Activated CD4-positive, alpha-beta T cell treated with anti-CD3 and anti-CD28 coated beads for 36 hours (primary cell): ENCODE measurements around the gene RALGPS1. TPM values are rescaled to one million over a fixed set of nuclear protein-coding genes. Genes with fewer than 3 reads are reported as not detected.

Source experiments
- ATAC-seq: fragments of 200-7000 bp; cut with Tn5 transposase; one replicate; pipeline ENCODE4 v1.10.0; 2021; ENCODE audit warnings: mild to moderate bottlenecking, moderate library complexity
- CTCF ChIA-PET: fragments of 350-600 bp; sonication (Branson Sonifier 250); formaldehyde crosslinking; loops from one replicate; lab custom pipeline; 2021; ENCODE audit warnings: antibody characterized with exemption; lab: Charles Lee
- POLR2A ChIA-PET: fragments of 350-600 bp; sonication (Branson Sonifier 250); formaldehyde crosslinking; loops from one replicate; lab custom pipeline; 2021; ENCODE audit warnings: antibody characterized with exemption, inconsistent platforms; lab: Charles Lee
- DNase-seq: peaks from one replicate; pipeline ENCODE4 v3.0.0-alpha.2; 2020
- H3K27ac Mint-ChIP-seq: one replicate; pipeline ENCODE4 v1.8.0; 2021; ENCODE audit warnings: mixed read lengths
- H3K27me3 Mint-ChIP-seq: one replicate; pipeline ENCODE4 v1.8.0; 2021; ENCODE audit warnings: mixed read lengths
- H3K36me3 Mint-ChIP-seq: one replicate; pipeline ENCODE4 v1.8.0; 2021; ENCODE audit warnings: low read depth, mixed read lengths
- H3K4me1 Mint-ChIP-seq: one replicate; pipeline ENCODE4 v1.8.0; 2021; ENCODE audit warnings: mixed read lengths
- H3K4me3 Mint-ChIP-seq: one replicate; pipeline ENCODE4 v1.8.0; 2021; ENCODE audit warnings: mild to moderate bottlenecking, moderate library complexity, mixed read lengths
- H3K9me3 Mint-ChIP-seq: one replicate; pipeline ENCODE4 v1.8.0; 2021; ENCODE audit warnings: low read depth, mixed read lengths
- intact Hi-C, 2 experiments: fragments of 100-400 bp; cut with DNase I in 1 of 2; cut with micrococcal nuclease in 1 of 2; formaldehyde crosslinking; loops; one replicate each; pipeline versions ENCODE4 v1.14.2 to v1.15.1; 2022 to 2024; cut with DNase I, micrococcal nuclease
- total RNA-seq, 2 experiments: library from RNA; stranded (reverse); gene quantifications; one replicate each; pipeline ENCODE4 v1.2.3, GENCODE V29; 2021

The RALGPS1 gene
- total RNA-seq, 2 experiments from 2014 or later = 1.2 to 2.2 TPM

GRCh38 chr9:127137640-127138360 is 223.2 kb downstream of the RALGPS1 start:
- Mint-ChIP-seq H3K27ac (no peak overlapping the region), H3K4me1 (no peaks in the 10 kb centered on the region), H3K36me3 (no peaks in the 10 kb centered on the region), H3K9me3 (no peaks in the 10 kb centered on the region), H3K27me3 (peaks cover 3% of the 10 kb centered on the region), H3K4me3 (no peak overlapping the region)
- ChIA-PET POLR2A (no interaction called here), CTCF (no interaction called here)
- DNase-seq = no peak
- no peak for ATAC-seq
- intact Hi-C loops = no loop called here

- H3K9me3 Mint-ChIP-seq = no peaks in the 10 kb centered on the region
- CTCF ChIA-PET = no interaction called here
Observed at GRCh38 chr9:127138444-127138843, 223.9 kb downstream of the RALGPS1 start.

GRCh38 chr9:127139071-127139731 is 224.6 kb downstream of the RALGPS1 start:
- Mint-ChIP-seq H3K27ac (no peak overlapping the region), H3K36me3 (no peaks in the 10 kb centered on the region), H3K9me3 (no peaks in the 10 kb centered on the region), H3K4me1 (no peaks in the 10 kb centered on the region), H3K27me3 (peaks cover 2% of the 10 kb centered on the region), H3K4me3 (no peak overlapping the region)
- intact Hi-C loops = no loop called here
- ChIA-PET CTCF (no interaction called here), POLR2A (no interaction called here)
- ATAC-seq (no peak), DNase-seq (no peak)

More at GRCh38 chr9:127138444-127138843, 223.9 kb downstream of the RALGPS1 start:
- intact Hi-C loops = no loop called here
- Mint-ChIP-seq H3K4me3 (no peak overlapping the region), H3K4me1 (no peaks in the 10 kb centered on the region), H3K36me3 (no peaks in the 10 kb centered on the region), H3K27me3 (peaks cover 3% of the 10 kb centered on the region), H3K27ac (no peak overlapping the region)
- POLR2A ChIA-PET = no interaction called here
- DNase-seq (no peak), ATAC-seq (no peak)

- intact Hi-C loops = no loop called here
- no peak overlapping the region for H3K4me3 Mint-ChIP-seq
- ATAC-seq = no peak
- H3K9me3 Mint-ChIP-seq = no peaks in the 10 kb centered on the region
- no peak for DNase-seq
- ChIA-PET CTCF (no interaction called here), POLR2A (no interaction called here)
- H3K36me3 Mint-ChIP-seq = no peaks in the 10 kb centered on the region
- H3K27ac Mint-ChIP-seq = no peak overlapping the region
- no peaks in the 10 kb centered on the region for H3K4me1 Mint-ChIP-seq
- H3K27me3 Mint-ChIP-seq = no peaks in the 10 kb centered on the region
Observed at GRCh38 chr9:127139775-127140174, 225.2 kb downstream of the RALGPS1 start.

GRCh38 chr9:127140181-127140580 is 225.6 kb downstream of the RALGPS1 start:
- H3K4me3 Mint-ChIP-seq = no peak overlapping the region
- no peaks in the 10 kb centered on the region for H3K9me3 Mint-ChIP-seq
- no peaks in the 10 kb centered on the region for H3K4me1 Mint-ChIP-seq
- H3K27me3 Mint-ChIP-seq = no peaks in the 10 kb centered on the region
- intact Hi-C loops = no loop called here
- POLR2A ChIA-PET = no interaction called here
- no peak overlapping the region for H3K27ac Mint-ChIP-seq
- CTCF ChIA-PET = no interaction called here
- DNase-seq (no peak), ATAC-seq (no peak)
- no peaks in the 10 kb centered on the region for H3K36me3 Mint-ChIP-seq

GRCh38 chr9:127140842-127141675 is 226.5 kb downstream of the RALGPS1 start:
- CTCF ChIA-PET = interaction anchor here (0.6 kb wide), 1 partner anchor 425 kb away, joined by 4 read pairs; no protein-coding TSS in a partner anchor
- no peaks in the 10 kb centered on the region for H3K4me1 Mint-ChIP-seq
- H3K9me3 Mint-ChIP-seq = no peaks in the 10 kb centered on the region
- H3K4me3 Mint-ChIP-seq = no peak overlapping the region
- H3K27me3 Mint-ChIP-seq = no peaks in the 10 kb centered on the region
- POLR2A ChIA-PET = interaction anchor here (0.6 kb wide), 1 partner anchor 136 kb away, joined by 3 read pairs; no protein-coding TSS in a partner anchor
- no peak for DNase-seq
- no peaks in the 10 kb centered on the region for H3K36me3 Mint-ChIP-seq
- no peak for ATAC-seq
- intact Hi-C loops = no loop called here
- no peak overlapping the region for H3K27ac Mint-ChIP-seq

- Mint-ChIP-seq H3K4me3 (no peak overlapping the region), H3K27ac (no peak overlapping the region), H3K36me3 (no peaks in the 10 kb centered on the region), H3K9me3 (no peaks in the 10 kb centered on the region), H3K27me3 (no peaks in the 10 kb centered on the region), H3K4me1 (no peaks in the 10 kb centered on the region)
- ATAC-seq = no peak
- intact Hi-C loops = no loop called here
- CTCF ChIA-PET = interaction anchor here (1.4 kb wide), 1 partner anchor 167 kb away, joined by 5 read pairs; no protein-coding TSS in a partner anchor
- no peak for DNase-seq
- POLR2A ChIA-PET = no interaction called here
Observed at GRCh38 chr9:127142291-127142690, 227.7 kb downstream of the RALGPS1 start.

- no peaks in the 10 kb centered on the region for H3K36me3 Mint-ChIP-seq
- no peaks in the 10 kb centered on the region for H3K4me1 Mint-ChIP-seq
- DNase-seq (no peak), ATAC-seq (no peak)
- CTCF ChIA-PET = interaction anchor here (1.4 kb wide), 1 partner anchor 168 kb away, joined by 5 read pairs; no protein-coding TSS in a partner anchor
- POLR2A ChIA-PET = no interaction called here
- no peaks in the 10 kb centered on the region for H3K9me3 Mint-ChIP-seq
- H3K4me3 Mint-ChIP-seq = no peak overlapping the region
- H3K27ac Mint-ChIP-seq = no peak overlapping the region
- intact Hi-C loops = no loop called here
- no peaks in the 10 kb centered on the region for H3K27me3 Mint-ChIP-seq
Observed at GRCh38 chr9:127142931-127143464, 228.4 kb downstream of the RALGPS1 start.

- intact Hi-C loops = no loop called here
- POLR2A ChIA-PET = no interaction called here
- H3K27ac Mint-ChIP-seq = no peak overlapping the region
- DNase-seq (no peak), ATAC-seq (no peak)
- no peak overlapping the region for H3K4me3 Mint-ChIP-seq
- H3K27me3 Mint-ChIP-seq = no peaks in the 10 kb centered on the region
- CTCF ChIA-PET = no interaction called here
- H3K9me3 Mint-ChIP-seq = no peaks in the 10 kb centered on the region
- H3K4me1 Mint-ChIP-seq = no peaks in the 10 kb centered on the region
- H3K36me3 Mint-ChIP-seq = no peaks in the 10 kb centered on the region
Observed at GRCh38 chr9:127143920-127144465, 229.4 kb downstream of the RALGPS1 start.

- POLR2A ChIA-PET = no interaction called here
- CTCF ChIA-PET = interaction anchor here (0.7 kb wide), 1 partner anchor 68 kb away, joined by 3 read pairs; no protein-coding TSS in a partner anchor
- Mint-ChIP-seq H3K27ac (no peak overlapping the region), H3K4me1 (no peaks in the 10 kb centered on the region), H3K27me3 (no peaks in the 10 kb centered on the region), H3K9me3 (no peaks in the 10 kb centered on the region), H3K4me3 (no peak overlapping the region), H3K36me3 (no peaks in the 10 kb centered on the region)
- no peak for ATAC-seq
- intact Hi-C loops = no loop called here
- DNase-seq = no peak
Observed at GRCh38 chr9:127144670-127145445, 230.3 kb downstream of the RALGPS1 start.
